K562 (cell line): ENCODE results near the gene GZMM. TPM values are rescaled to one million over a fixed set of nuclear protein-coding genes. Genes with fewer than 3 reads are reported as not detected.
A peak's percentile ranks its signal among the peaks of the same experiment; 100 is the strongest.

Source experiments
- ATAC-seq: fragments of 200-7000 bp; cut with Tn5 transposase; 3 replicates; pipeline ENCODE4 v1.9.1; 2020; ENCODE audit warnings: moderate library complexity
- BruUV-seq: library from RNA; stranded (reverse); fragments of 400-500 nt; replicated peaks from 2 replicates; lab custom pipeline; 2021; lab: Mats Ljungman, UMichigan
- CTCF ChIA-PET: fragments of 300-600 bp; formaldehyde crosslinking; extraction: SDS; loops from one replicate; lab custom pipeline; 2021; ENCODE audit warnings: low intra/inter-chr PET ratio; lab: Yijun Ruan, JAX
- POLR2A ChIA-PET: fragments of 300-600, 350-650 bp; sonication (Branson Sonifier 250); formaldehyde crosslinking; extraction: SDS; loops from one replicate; lab custom pipeline; 2021; ENCODE audit warnings: antibody characterized with exemption, inconsistent platforms; lab: Yijun Ruan, JAX
- DNase-seq, 4 experiments: peaks; one replicate each; pipeline versions ENCODE4 v3.0.0 to v3.0.0-alpha.2; 2011 to 2018; ENCODE audit warnings: low spot score in 3 of 4, mixed read lengths in 3 of 4; ENCODE audit errors: extremely low read depth in 1 of 4
- FAIRE-seq: peaks from 2 replicates; lab custom pipeline; 2011; peaks lifted over from hg19 to GRCh38; lab: Jason Lieb, UNC
- H2AFZ ChIP-seq: 2 replicates; pipeline ENCODE4 v1.6.0; 2011; ENCODE audit warnings: low read depth, low read length, control low read depth, inconsistent platforms
- H3K27ac ChIP-seq: fragments of 200-600 bp; 3 replicates; pipeline ENCODE4 v1.8.0; 2011; ENCODE audit warnings: low read depth, mild to moderate bottlenecking, control low read depth, inconsistent platforms, low read length, moderate library complexity, mixed read lengths; ENCODE audit errors: extremely low read depth
- H3K27me3 ChIP-seq, 2 experiments: fragments of 300-600 bp in 1 of 2; 2 replicates in 1 of 2; 3 replicates in 1 of 2; pipeline versions ENCODE4 v1.6.0 to v1.8.0; 2011; ENCODE audit warnings: inconsistent platforms in 2 of 2, low read length in 2 of 2, mild to moderate bottlenecking in 1 of 2, mixed read lengths in 1 of 2, moderate library complexity in 1 of 2; ENCODE audit not compliant: control insufficient read depth in 2 of 2, insufficient read depth in 2 of 2
- H3K36me3 ChIP-seq: fragments of 300-600 bp; 3 replicates; pipeline ENCODE4 v1.8.0; 2011; ENCODE audit warnings: mild to moderate bottlenecking, low read length, inconsistent platforms; ENCODE audit not compliant: control insufficient read depth, insufficient read depth
- H3K4me1 ChIP-seq, 2 experiments: fragments of 200-600 bp in 1 of 2; replicated peaks in 1 of 2; 2 replicates in 1 of 2; 3 replicates in 1 of 2; pipeline versions ENCODE4 v1.5.1 to v1.8.0; 2011; ENCODE audit warnings: inconsistent platforms in 2 of 2, low read length in 2 of 2, mild to moderate bottlenecking in 1 of 2, mixed read lengths in 1 of 2, moderate library complexity in 1 of 2; ENCODE audit not compliant: control insufficient read depth in 2 of 2, insufficient read depth in 2 of 2
- H3K4me2 ChIP-seq: 2 replicates; pipeline ENCODE4 v1.6.1; 2011; ENCODE audit warnings: low read length, control low read depth, inconsistent platforms, mixed read lengths; ENCODE audit not compliant: insufficient read depth
- H3K4me3 ChIP-seq: fragments of 200-600 bp; sonication (generic), shearing (Covaris generic); 2 replicates; pipeline ENCODE4 v1.5.1; 2016; ENCODE audit warnings: control low read depth, inconsistent platforms
- H3K79me2 ChIP-seq: fragments of 200-600 bp; 3 replicates; pipeline ENCODE4 v1.8.0; 2011; ENCODE audit warnings: low read length, inconsistent platforms; ENCODE audit not compliant: control insufficient read depth, insufficient read depth
- H3K9ac ChIP-seq, 2 experiments: 2 replicates each; pipeline versions ENCODE4 v1.6.0 to v1.6.1; 2011; ENCODE audit warnings: low read depth in 2 of 2, low read length in 2 of 2, control low read depth in 1 of 2, inconsistent platforms in 1 of 2, mild to moderate bottlenecking in 1 of 2, mixed read lengths in 1 of 2; ENCODE audit not compliant: insufficient read depth in 1 of 2
- H3K9me1 ChIP-seq: one replicate; pipeline ENCODE4 v1.6.0; 2011; ENCODE audit warnings: inconsistent platforms, mild to moderate bottlenecking, low read length, moderate library complexity; ENCODE audit not compliant: control insufficient read depth, insufficient read depth
- H3K9me3 ChIP-seq: replicated peaks from 2 replicates; pipeline ENCODE4 v1.5.1; 2011; ENCODE audit warnings: low read depth, low read length, inconsistent platforms; ENCODE audit not compliant: control insufficient read depth, insufficient read depth
- H4K20me1 ChIP-seq: replicated peaks from 2 replicates; pipeline ENCODE4 v1.6.1; 2011; ENCODE audit warnings: low read length, inconsistent platforms, mixed read lengths; ENCODE audit not compliant: control insufficient read depth, insufficient read depth
- ADNP ChIP-seq: fragments of 200-800 bp; sonication (Bioruptor generic); IDR thresholded peaks from 2 replicates; pipeline ENCODE4 v1.6.1; 2016; ENCODE audit warnings: missing genetic modification characterization, missing compliant biosample characterization
- BCOR ChIP-seq: fragments of 450-650 bp; IDR thresholded peaks from 2 replicates; pipeline ENCODE4 v1.6.1; 2016
- GMEB1 ChIP-seq: fragments of 250-450 bp; sonication (Bioruptor Pico); IDR thresholded peaks from 2 replicates; pipeline ENCODE4 v1.4.0; 2020; ENCODE audit warnings: mild to moderate bottlenecking
- HDGF ChIP-seq: fragments of 450-650 bp; IDR thresholded peaks from 2 replicates; pipeline ENCODE4 v1.6.1; 2016
- MECOM ChIP-seq: fragments of 250-450 bp; sonication (Bioruptor Pico); IDR thresholded peaks from 2 replicates; pipeline ENCODE4 v1.8.0; 2022; ENCODE audit warnings: inconsistent platforms
- NFE2L1 ChIP-seq: fragments of 450-650 bp; IDR thresholded peaks from 2 replicates; pipeline ENCODE4 v1.6.1; 2016; ENCODE audit warnings: missing genetic modification characterization, low read depth, mild to moderate bottlenecking, missing compliant biosample characterization, moderate library complexity, borderline replicate concordance
- NR2C2 ChIP-seq, 2 experiments: fragments of 200-800 bp in 1 of 2; sonication (Bioruptor generic) in 1 of 2; sonication (generic) in 1 of 2; formaldehyde crosslinking in 1 of 2; IDR thresholded peaks; 2 replicates each; pipeline versions ENCODE4 v1.6.1 to v1.8.0; 2016 to 2022; ENCODE audit warnings: mild to moderate bottlenecking in 1 of 2, missing compliant biosample characterization in 1 of 2, missing genetic modification characterization in 1 of 2, missing genetic modification reagents in 1 of 2
- SIN3B ChIP-seq: fragments of 450-650 bp; IDR thresholded peaks from 2 replicates; pipeline ENCODE4 v1.6.1; 2017; ENCODE audit warnings: low read depth, mild to moderate bottlenecking, moderate library complexity
- ZKSCAN1 ChIP-seq: fragments of 150-350 bp; IDR thresholded peaks from 2 replicates; pipeline ENCODE4 v1.6.1; 2016; ENCODE audit warnings: low read depth, low read length
- ZNF280B ChIP-seq: fragments of 250-450 bp; sonication (Bioruptor Pico); IDR thresholded peaks from 2 replicates; pipeline ENCODE4 v1.5.1; 2021; ENCODE audit warnings: mild to moderate bottlenecking
- WGBS: fragments of 100-300 bp; shearing (Covaris generic); methylation state at CpG from one replicate; pipeline ENCODE4 v1.1.6; 2016; ENCODE audit warnings: low coverage, mixed read lengths; ENCODE audit not compliant: insufficient coverage; ENCODE audit errors: missing lambda C conversion rate; 5-methylcytosine and 5-hydroxymethylcytosine counted together
- in situ Hi-C: fragments of 300-500 bp; cut with MboI; formaldehyde crosslinking; loops from 4 replicates; pipeline ENCODE4 v1.15.0; 2018; ENCODE audit warnings: inconsistent platforms, mixed read lengths
- intact Hi-C: fragments of 100-400 bp; cut with micrococcal nuclease; formaldehyde crosslinking; loops from 2 replicates; pipeline ENCODE4 v1.14.2; 2022
- polyA plus RNA-seq, 8 experiments: library from polyadenylated mRNA; depleted of rRNA in 4 of 8; stranded (reverse) in 5 of 8; unstranded in 3 of 8; fragments of >200 nt; fragmentation: Nextera tagmentation in 2 of 8; fragmentation: Illumina TruSeq in 1 of 8; extraction: Ambion mirVana in 2 of 8; extraction: Trizol in 1 of 8; gene quantifications; 2 replicates each; pipeline versions ENCODE4 v1.2.1 to v1.2.3, GENCODE V29; 2011 to 2014; ENCODE audit warnings: inconsistent platforms in 1 of 8, missing spikeins in 1 of 8
- total RNA-seq, 7 experiments: library from RNA; depleted of rRNA in 6 of 7; stranded (reverse); fragments of >200 nt in 6 of 7; fragmentation: Illumina TruSeq in 2 of 7; extraction: Trizol in 2 of 7; gene quantifications; 2 replicates each; pipeline versions ENCODE4 v1.2.1 to v1.2.3, GENCODE V29; 2011 to 2021; ENCODE audit warnings: low replicate concordance in 1 of 7

GZMM gene
- total and polyA plus RNA-seq, 9 of the 15 experiments (the other 6 are each of a cell fraction or from before 2014, with no cell fraction given) = 0.08 to 2.6 (median 0.70) TPM; not detected in 2

- TF ChIP-seq NR2C2 (CRISPR knock-in tag; IDR thresholded peaks at IDR 0.05) (0 out of 2 replicates have a peak, but pooled peaks have one; percentile 13), NR2C2 (tag; IDR thresholded peaks at IDR 0.05) (no peak; the same call in 1 of the 2 replicates), ZKSCAN1 (peak; percentile 73)
These were observed 30.3 kb upstream of the GZMM start (continued) for GRCh38 chr19:513368-514165.

GRCh38 chr19:514166-514663, 29.6 kb upstream of the GZMM start:
- Histone ChIP-seq H3K36me3 (peaks cover 21% of the 10 kb centered on the region; the same call in 2 of the 3 replicates), H3K9me3 (peaks cover 4% of the 10 kb centered on the region; the same call in 1 of the 2 replicates), H3K4me2 (no peak overlapping the region), H4K20me1 (no peaks in the 10 kb centered on the region), H3K4me3 (no peak overlapping the region), H3K4me1 (peaks cover 21 to 79% of the 10 kb centered on the region in 2 experiments; a peak in 4 of 5 replicates), H3K9me1 (peaks cover 4% of the 10 kb centered on the region), H3K9ac (0 out of 4 replicates have a peak overlapping the region, but pooled peaks of 1 of the 2 experiments have one; percentile 31), H3K79me2 (peaks cover 3% of the 10 kb centered on the region; the same call in 1 of the 3 replicates), H3K27me3 (no peaks in the 10 kb centered on the region; a peak in 1 of 5 replicates), H3K27ac (no peak overlapping the region; the same call in 2 of the 3 replicates), H2AFZ (no peak overlapping the region)
- ChIA-PET CTCF (no interaction called here), POLR2A (no interaction called here)
- intact Hi-C loops = no loop called here
- no peak for ATAC-seq
- no TSS peak for BruUV-seq
- no peak for FAIRE-seq
- WGBS = 95% methylated on average over 7 of the region's 9 CpGs
- in situ Hi-C loops = no loop called here
- DNase-seq = no peak
- TF ChIP-seq GMEB1 (CRISPR knock-in tag) (no peak), HDGF (no peak), SIN3B (no peak), NFE2L1 (tag) (no peak), MECOM (CRISPR knock-in tag) (no peak), ADNP (tag) (no peak; the same call in 1 of the 2 replicates), ZNF280B (CRISPR knock-in tag) (no peak), BCOR (peak; percentile 68)
